HFFc6 (cell line): ENCODE data around the gene PCDHB9. TPM values are rescaled to one million over a fixed set of nuclear protein-coding genes. Genes with fewer than 3 reads are reported as not detected.
"Not testable (repeated sequence)": the region's sequence is repeated elsewhere in the genome, so short reads cannot be mapped to it uniquely, and the experiment has no call there.

Experiments used
- DNase-seq: peaks from one replicate; pipeline ENCODE4 v3.0.0-alpha.2; 2018
- H3K27ac Mint-ChIP-seq: 2 replicates; pipeline ENCODE4 v1.8.0; 2020; ENCODE audit warnings: mild to moderate bottlenecking, mixed read lengths
- H3K27me3 Mint-ChIP-seq: 2 replicates; pipeline ENCODE4 v1.8.0; 2021; ENCODE audit warnings: mild to moderate bottlenecking, moderate library complexity, mixed read lengths; ENCODE audit not compliant: insufficient read depth
- H3K36me3 Mint-ChIP-seq: 2 replicates; pipeline ENCODE4 v1.8.0; 2021; ENCODE audit warnings: low read depth, mixed read lengths
- H3K4me1 Mint-ChIP-seq: 2 replicates; pipeline ENCODE4 v1.8.0; 2020; ENCODE audit warnings: low read depth, mixed read lengths
- H3K4me3 Mint-ChIP-seq: 2 replicates; pipeline ENCODE4 v1.8.0; 2020; ENCODE audit warnings: mild to moderate bottlenecking, moderate library complexity, mixed read lengths
- H3K9me3 Mint-ChIP-seq: 2 replicates; pipeline ENCODE4 v1.8.0; 2020; ENCODE audit warnings: mild to moderate bottlenecking, mixed read lengths
- total RNA-seq, 6 experiments: library from RNA; stranded (reverse); fragmentation: NEBNext Ultra II Directional; extraction: Animal tissue kit (Norgen Biotek cat#: 25700); gene quantifications; 2 replicates in 1 of 6; 3 replicates in 5 of 6; pipeline ENCODE4 v1.2.3, GENCODE V29; 2021
- TF ChIP-seq, protein P1 (sequence below): fragments of 200-600 bp; sonication (generic); IDR thresholded peaks from 2 replicates; pipeline ENCODE4 v1.5.0; 2021; ENCODE audit warnings: antibody characterized with exemption, mild to moderate bottlenecking

PCDHB9 gene
- total RNA-seq, 6 experiments from 2014 or later: 1.0 to 2.5 (median 1.6) TPM

DNA sequence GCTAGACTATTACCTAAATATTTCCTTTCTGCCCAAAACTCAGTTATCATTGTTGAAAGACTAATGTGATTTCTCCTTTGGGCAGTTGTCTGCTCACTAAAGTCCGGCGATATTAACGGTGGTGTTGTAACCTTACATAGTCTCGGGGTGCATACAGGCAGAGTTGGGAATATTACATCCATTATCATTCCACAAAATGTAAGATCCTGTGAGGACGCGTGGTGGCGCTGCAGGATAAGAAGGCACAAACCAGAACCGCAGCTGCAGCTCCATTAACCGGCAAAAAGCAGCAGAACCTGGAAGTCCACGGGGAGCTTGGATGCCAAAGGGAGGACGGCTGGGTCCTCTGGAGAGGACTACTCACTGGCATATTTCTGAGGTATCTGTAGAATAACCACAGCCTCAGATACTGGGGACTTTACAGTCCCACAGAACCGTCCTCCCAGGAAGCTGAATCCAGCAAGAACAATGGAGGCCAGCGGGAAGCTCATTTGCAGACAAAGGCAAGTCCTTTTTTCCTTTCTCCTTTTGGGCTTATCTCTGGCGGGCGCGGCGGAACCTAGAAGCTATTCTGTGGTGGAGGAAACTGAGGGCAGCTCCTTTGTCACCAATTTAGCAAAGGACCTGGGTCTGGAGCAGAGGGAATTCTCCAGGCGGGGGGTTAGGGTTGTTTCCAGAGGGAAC, 26.8 kb downstream of the PCDHB9 start, which contains the start of gene PCDHB13:
Gene PCDHB13, plus strand, starts transcription at position 264 of the 684 bp plus-strand sequence. Its CDS starts 205 bp downstream, at position 469.
- TF ChIP-seq, protein P1, sequence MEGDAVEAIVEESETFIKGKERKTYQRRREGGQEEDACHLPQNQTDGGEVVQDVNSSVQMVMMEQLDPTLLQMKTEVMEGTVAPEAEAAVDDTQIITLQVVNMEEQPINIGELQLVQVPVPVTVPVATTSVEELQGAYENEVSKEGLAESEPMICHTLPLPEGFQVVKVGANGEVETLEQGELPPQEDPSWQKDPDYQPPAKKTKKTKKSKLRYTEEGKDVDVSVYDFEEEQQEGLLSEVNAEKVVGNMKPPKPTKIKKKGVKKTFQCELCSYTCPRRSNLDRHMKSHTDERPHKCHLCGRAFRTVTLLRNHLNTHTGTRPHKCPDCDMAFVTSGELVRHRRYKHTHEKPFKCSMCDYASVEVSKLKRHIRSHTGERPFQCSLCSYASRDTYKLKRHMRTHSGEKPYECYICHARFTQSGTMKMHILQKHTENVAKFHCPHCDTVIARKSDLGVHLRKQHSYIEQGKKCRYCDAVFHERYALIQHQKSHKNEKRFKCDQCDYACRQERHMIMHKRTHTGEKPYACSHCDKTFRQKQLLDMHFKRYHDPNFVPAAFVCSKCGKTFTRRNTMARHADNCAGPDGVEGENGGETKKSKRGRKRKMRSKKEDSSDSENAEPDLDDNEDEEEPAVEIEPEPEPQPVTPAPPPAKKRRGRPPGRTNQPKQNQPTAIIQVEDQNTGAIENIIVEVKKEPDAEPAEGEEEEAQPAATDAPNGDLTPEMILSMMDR: peak; percentile 76
- Mint-ChIP-seq H3K36me3 (peaks cover 19% of the 10 kb centered on the region), H3K9me3 (peaks cover 35% of the 10 kb centered on the region), H3K4me3 (peak within 1 kb of the TSS; percentile 78), H3K4me1 (peaks cover 14% of the 10 kb centered on the region)
- H3K27me3 Mint-ChIP-seq, H3K27ac Mint-ChIP-seq: not testable (repeated sequence)
- peak; percentile 60 for DNase-seq

DNA sequence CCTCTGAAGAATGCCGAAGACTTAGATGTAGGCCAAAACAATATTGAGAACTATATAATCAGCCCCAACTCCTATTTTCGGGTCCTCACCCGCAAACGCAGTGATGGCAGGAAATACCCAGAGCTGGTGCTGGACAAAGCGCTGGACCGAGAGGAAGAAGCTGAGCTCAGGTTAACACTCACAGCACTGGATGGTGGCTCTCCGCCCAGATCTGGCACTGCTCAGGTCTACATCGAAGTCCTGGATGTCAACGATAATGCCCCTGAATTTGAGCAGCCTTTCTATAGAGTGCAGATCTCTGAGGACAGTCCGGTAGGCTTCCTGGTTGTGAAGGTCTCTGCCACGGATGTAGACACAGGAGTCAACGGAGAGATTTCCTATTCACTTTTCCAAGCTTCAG, 27.6 kb downstream of the PCDHB9 start:
- peaks cover 38% of the 10 kb centered on the region for H3K9me3 Mint-ChIP-seq
- H3K36me3 Mint-ChIP-seq: peaks cover 21% of the 10 kb centered on the region
- H3K4me1 Mint-ChIP-seq, H3K27me3 Mint-ChIP-seq, DNase-seq, H3K27ac Mint-ChIP-seq: not testable (repeated sequence)
- peak overlapping the region; percentile 72 for H3K4me3 Mint-ChIP-seq

DNA sequence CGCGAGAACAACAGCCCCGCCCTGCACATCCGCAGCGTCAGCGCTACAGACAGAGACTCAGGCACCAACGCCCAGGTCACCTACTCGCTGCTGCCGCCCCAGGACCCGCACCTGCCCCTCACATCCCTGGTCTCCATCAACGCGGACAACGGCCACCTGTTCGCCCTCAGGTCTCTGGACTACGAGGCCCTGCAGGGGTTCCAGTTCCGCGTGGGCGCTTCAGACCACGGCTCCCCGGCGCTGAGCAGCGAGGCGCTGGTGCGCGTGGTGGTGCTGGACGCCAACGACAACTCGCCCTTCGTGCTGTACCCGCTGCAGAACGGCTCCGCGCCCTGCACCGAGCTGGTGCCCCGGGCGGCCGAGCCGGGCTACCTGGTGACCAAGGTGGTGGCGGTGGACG, 28.5 kb downstream of the PCDHB9 start:
- not testable (repeated sequence) for H3K4me1 Mint-ChIP-seq, DNase-seq, H3K27ac Mint-ChIP-seq, H3K27me3 Mint-ChIP-seq, H3K4me3 Mint-ChIP-seq
- peaks cover 16% of the 10 kb centered on the region for H3K36me3 Mint-ChIP-seq
- H3K9me3 Mint-ChIP-seq: peaks cover 38% of the 10 kb centered on the region

DNA sequence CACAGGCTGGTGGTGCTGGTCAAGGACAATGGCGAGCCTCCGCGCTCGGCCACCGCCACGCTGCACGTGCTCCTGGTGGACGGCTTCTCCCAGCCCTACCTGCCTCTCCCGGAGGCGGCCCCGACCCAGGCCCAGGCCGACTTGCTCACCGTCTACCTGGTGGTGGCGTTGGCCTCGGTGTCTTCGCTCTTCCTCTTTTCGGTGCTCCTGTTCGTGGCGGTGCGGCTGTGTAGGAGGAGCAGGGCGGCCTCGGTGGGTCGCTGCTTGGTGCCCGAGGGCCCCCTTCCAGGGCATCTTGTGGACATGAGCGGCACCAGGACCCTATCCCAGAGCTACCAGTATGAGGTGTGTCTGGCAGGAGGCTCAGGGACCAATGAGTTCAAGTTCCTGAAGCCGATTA, 29.1 kb downstream of the PCDHB9 start:
- peaks cover 38% of the 10 kb centered on the region for H3K9me3 Mint-ChIP-seq
- H3K36me3 Mint-ChIP-seq: peaks cover 16% of the 10 kb centered on the region
- not testable (repeated sequence) for H3K4me1 Mint-ChIP-seq, H3K4me3 Mint-ChIP-seq, H3K27me3 Mint-ChIP-seq, DNase-seq, H3K27ac Mint-ChIP-seq

DNA sequence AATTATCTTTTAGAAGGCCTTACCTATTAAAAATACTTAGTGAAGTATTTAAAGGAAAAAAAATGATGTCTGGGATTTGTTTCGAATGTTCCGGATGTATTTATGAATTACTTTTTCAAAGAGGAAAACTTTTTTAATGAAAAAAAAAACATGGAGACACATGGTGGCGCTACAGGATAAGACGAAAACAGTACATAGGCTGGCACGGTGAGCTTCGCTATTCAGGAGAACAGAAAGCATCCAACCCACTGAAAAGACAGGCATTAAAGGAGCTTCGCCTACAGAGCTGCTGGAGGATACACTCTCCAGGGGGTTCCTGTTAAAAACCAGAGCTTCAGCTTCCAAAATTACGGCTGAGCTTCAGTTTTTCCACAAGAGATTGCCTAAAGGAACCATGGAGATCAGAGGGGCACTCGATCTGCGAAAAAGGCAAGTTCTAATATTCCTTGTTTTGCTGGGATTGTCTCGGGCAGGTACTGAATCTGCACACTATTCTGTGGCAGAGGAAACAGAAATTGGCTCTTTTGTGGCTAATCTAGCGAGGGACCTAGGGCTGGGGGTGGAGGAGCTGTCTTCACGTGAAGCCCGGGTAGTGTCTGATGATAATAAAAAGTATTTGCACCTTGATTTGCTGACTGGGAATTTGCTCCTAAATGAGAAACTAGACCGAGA, 36.3 kb downstream of the PCDHB9 start, which contains the start of gene PCDHB14:
Gene PCDHB14, plus strand, starts transcription at position 232 of the 672 bp plus-strand sequence. Its CDS starts 163 bp downstream, at position 395.
- Mint-ChIP-seq H3K27me3 (peaks cover 6% of the 10 kb centered on the region), H3K4me3 (peak within 1 kb of the TSS; percentile 90), H3K4me1 (peaks cover 12% of the 10 kb centered on the region), H3K9me3 (peaks cover 31% of the 10 kb centered on the region), H3K36me3 (peaks cover 9% of the 10 kb centered on the region; the same call in 1 of the 2 replicates), H3K27ac (no peak within 1 kb of the TSS; the same call in 1 of the 2 replicates)
- peak; percentile 62 for DNase-seq
- TF ChIP-seq, protein P1: peak; percentile 77

DNA sequence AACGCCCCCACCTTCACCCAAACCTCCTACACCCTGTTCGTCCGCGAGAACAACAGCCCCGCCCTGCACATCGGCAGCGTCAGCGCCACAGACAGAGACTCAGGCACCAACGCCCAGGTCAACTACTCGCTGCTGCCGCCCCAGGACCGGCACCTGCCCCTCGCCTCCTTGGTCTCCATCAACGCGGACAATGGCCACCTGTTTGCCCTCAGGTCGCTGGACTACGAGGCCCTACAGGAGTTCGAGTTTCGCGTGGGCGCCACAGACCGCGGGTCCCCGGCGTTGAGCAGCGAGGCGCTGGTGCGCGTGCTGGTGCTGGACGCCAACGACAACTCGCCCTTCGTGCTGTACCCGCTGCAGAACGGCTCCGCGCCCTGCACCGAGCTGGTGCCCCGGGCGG, 37.9 kb downstream of the PCDHB9 start:
- peaks cover 12% of the 10 kb centered on the region for H3K4me1 Mint-ChIP-seq
- peaks cover 20% of the 10 kb centered on the region for H3K9me3 Mint-ChIP-seq
- H3K27me3 Mint-ChIP-seq, H3K36me3 Mint-ChIP-seq, H3K27ac Mint-ChIP-seq, DNase-seq: not testable (repeated sequence)
- H3K4me3 Mint-ChIP-seq: peak overlapping the region; percentile 34; the same call in 1 of the 2 replicates

DNA sequence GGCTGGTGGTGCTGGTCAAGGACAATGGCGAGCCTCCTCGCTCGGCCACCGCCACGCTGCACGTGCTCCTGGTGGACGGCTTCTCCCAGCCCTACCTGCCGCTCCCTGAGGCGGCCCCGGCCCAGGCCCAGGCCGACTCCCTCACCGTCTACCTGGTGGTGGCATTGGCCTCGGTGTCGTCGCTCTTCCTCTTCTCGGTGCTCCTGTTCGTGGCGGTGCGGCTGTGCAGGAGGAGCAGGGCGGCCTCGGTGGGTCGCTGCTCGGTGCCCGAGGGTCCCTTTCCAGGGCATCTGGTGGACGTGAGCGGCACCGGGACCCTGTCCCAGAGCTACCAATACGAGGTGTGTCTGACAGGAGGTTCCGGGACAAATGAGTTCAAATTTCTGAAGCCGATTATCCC, 38.5 kb downstream of the PCDHB9 start:
- not testable (repeated sequence) for H3K4me3 Mint-ChIP-seq, H3K27ac Mint-ChIP-seq, H3K27me3 Mint-ChIP-seq, H3K36me3 Mint-ChIP-seq, DNase-seq
- peaks cover 12% of the 10 kb centered on the region for H3K4me1 Mint-ChIP-seq
- H3K9me3 Mint-ChIP-seq: peaks cover 16% of the 10 kb centered on the region

DNA sequence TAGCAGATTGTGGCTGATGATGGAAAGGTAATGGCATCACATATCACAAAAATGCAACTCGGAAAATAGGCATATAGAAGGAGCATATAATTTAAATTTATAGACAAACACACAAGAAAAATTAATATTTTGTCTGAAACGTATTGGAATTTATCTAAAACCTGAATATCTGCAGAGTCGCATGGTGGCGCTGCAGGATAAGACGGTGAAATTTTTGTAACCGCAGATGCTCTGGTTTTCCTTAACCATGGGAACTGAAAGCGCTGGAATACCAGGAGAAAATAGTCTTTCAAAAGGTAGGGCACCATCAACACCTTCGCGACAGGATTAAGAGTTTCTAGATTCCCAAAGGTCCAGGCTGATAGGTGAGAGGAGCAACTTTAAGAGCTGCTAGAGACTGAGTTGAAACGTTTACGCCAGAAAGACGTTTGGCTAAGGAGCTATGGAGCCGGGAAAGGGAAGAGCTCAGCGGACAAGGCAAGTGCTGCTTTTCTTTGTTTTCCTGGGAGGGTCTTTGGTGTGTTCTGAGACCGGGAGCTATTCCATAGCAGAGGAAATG, 47.2 kb downstream of the PCDHB9 start:
- Mint-ChIP-seq H3K36me3 (peaks cover 11% of the 10 kb centered on the region), H3K4me3 (peak overlapping the region; percentile 88), H3K27me3 (peaks cover 5% of the 10 kb centered on the region), H3K4me1 (no peaks in the 10 kb centered on the region), H3K27ac (peak overlapping the region; percentile 35), H3K9me3 (peaks cover 41% of the 10 kb centered on the region)
- DNase-seq: peak; percentile 9
- TF ChIP-seq, protein P1: peak; percentile 78

GRCh38 chr5:141235922-141236321, 49.0 kb downstream of the PCDHB9 start:
- peaks cover 17% of the 10 kb centered on the region for H3K36me3 Mint-ChIP-seq
- H3K27me3 Mint-ChIP-seq, DNase-seq, H3K4me3 Mint-ChIP-seq, H3K4me1 Mint-ChIP-seq, H3K27ac Mint-ChIP-seq: not testable (repeated sequence)
- H3K9me3 Mint-ChIP-seq: peaks cover 58% of the 10 kb centered on the region
